Osteocyte (in vitro differentiated cells): ENCODE measurements around the gene MBP. TPM values are rescaled to one million over a fixed set of nuclear protein-coding genes. Genes with fewer than 3 reads are reported as not detected.
A peak's percentile ranks its signal among the peaks of the same experiment; 100 is the strongest.

ENCODE experiments used
- DNase-seq: peaks from one replicate; pipeline ENCODE4 v3.0.0; 2021; ENCODE audit warnings: mixed read lengths; ENCODE audit not compliant: unreplicated experiment; ENCODE audit errors: extremely low spot score
- H3K27ac Mint-ChIP-seq: one replicate; pipeline ENCODE4 v1.8.0; 2021; ENCODE audit warnings: mild to moderate bottlenecking, mixed read lengths; ENCODE audit not compliant: unreplicated experiment
- H3K27me3 Mint-ChIP-seq: one replicate; pipeline ENCODE4 v1.8.0; 2021; ENCODE audit warnings: mixed read lengths; ENCODE audit not compliant: unreplicated experiment
- H3K36me3 Mint-ChIP-seq: one replicate; pipeline ENCODE4 v1.8.0; 2021; ENCODE audit warnings: mixed read lengths; ENCODE audit not compliant: unreplicated experiment
- H3K4me1 Mint-ChIP-seq: one replicate; pipeline ENCODE4 v1.8.0; 2021; ENCODE audit warnings: mixed read lengths; ENCODE audit not compliant: unreplicated experiment
- H3K4me3 Mint-ChIP-seq: one replicate; pipeline ENCODE4 v1.8.0; 2021; ENCODE audit warnings: mild to moderate bottlenecking, moderate library complexity, mixed read lengths; ENCODE audit not compliant: unreplicated experiment
- H3K9me3 Mint-ChIP-seq: one replicate; pipeline ENCODE4 v1.8.0; 2021; ENCODE audit warnings: mixed read lengths; ENCODE audit not compliant: unreplicated experiment
- total RNA-seq: library from RNA; stranded (reverse); gene quantifications from 2 replicates; pipeline ENCODE4 v1.2.1, GENCODE V29; 2021
- TF ChIP-seq, protein P1 (sequence below): fragments of 200-600 bp; sonication (generic); IDR thresholded peaks from 2 replicates; pipeline ENCODE4 v1.5.0; 2021; ENCODE audit warnings: antibody characterized with exemption, mild to moderate bottlenecking, moderate library complexity

MBP gene
- total RNA-seq, 1 donor from 2014 or later, result 18.6 TPM

GRCh38 chr18:77055429-77056300 lies 76.9 kb downstream of the MBP start:
- Mint-ChIP-seq H3K9me3 (no peaks in the 10 kb centered on the region), H3K36me3 (no peaks in the 10 kb centered on the region), H3K4me3 (no peak overlapping the region), H3K27me3 (no peaks in the 10 kb centered on the region), H3K27ac (peak overlapping the region; percentile 87), H3K4me1 (peaks cover 45% of the 10 kb centered on the region)
- TF ChIP-seq, protein P1, sequence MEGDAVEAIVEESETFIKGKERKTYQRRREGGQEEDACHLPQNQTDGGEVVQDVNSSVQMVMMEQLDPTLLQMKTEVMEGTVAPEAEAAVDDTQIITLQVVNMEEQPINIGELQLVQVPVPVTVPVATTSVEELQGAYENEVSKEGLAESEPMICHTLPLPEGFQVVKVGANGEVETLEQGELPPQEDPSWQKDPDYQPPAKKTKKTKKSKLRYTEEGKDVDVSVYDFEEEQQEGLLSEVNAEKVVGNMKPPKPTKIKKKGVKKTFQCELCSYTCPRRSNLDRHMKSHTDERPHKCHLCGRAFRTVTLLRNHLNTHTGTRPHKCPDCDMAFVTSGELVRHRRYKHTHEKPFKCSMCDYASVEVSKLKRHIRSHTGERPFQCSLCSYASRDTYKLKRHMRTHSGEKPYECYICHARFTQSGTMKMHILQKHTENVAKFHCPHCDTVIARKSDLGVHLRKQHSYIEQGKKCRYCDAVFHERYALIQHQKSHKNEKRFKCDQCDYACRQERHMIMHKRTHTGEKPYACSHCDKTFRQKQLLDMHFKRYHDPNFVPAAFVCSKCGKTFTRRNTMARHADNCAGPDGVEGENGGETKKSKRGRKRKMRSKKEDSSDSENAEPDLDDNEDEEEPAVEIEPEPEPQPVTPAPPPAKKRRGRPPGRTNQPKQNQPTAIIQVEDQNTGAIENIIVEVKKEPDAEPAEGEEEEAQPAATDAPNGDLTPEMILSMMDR, result no peak
- DNase-seq, result no peak

DNA sequence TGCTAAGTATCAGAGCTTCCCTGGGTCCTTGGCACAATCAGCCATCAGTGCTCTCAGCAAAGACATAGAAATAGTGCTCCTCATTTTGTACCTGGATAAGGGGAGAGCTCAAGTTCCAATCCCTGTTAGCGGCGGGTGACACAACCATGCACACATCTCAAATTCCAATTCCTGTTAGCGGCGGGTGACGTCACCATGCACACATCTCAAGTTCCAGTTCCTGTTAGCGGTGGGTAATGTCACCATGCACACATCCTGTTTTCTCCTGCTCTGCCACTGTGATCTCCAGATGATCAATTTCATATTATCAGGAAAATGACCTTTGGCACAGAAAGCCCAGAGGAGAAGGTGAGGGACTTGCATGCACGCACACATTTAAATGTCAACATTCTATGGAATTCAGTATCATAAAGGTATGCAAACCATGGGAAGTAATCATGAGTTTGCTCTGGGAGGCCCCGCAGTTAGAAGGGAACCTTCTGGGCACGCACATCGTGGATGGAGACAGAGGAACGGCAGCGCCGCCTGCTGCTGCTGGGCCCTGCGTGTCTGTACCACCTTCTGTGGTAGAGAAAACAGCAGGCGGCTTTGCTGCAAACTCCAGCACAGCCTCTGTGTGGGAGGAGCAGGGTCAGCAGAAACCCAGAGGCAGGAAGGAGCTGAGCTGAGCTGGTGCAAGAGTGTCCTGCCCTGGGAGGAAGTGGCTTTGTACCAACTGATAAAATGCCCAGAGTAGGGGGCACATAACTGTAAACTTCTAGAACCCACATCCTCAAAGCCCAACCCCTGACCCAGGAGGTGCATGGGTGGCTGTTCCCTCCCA lies 77.8 kb downstream of the MBP start:
- Mint-ChIP-seq H3K4me1 (peaks cover 44% of the 10 kb centered on the region), H3K9me3 (no peaks in the 10 kb centered on the region), H3K27me3 (no peaks in the 10 kb centered on the region), H3K36me3 (no peaks in the 10 kb centered on the region), H3K27ac (peak overlapping the region; percentile 87), H3K4me3 (peak overlapping the region; percentile 24)
- TF ChIP-seq, protein P1, result peak; percentile 92
- DNase-seq, result peak; percentile 96

- DNase-seq, result no peak
- no peaks in the 10 kb centered on the region for H3K27me3 Mint-ChIP-seq
- H3K27ac Mint-ChIP-seq, result peak overlapping the region; percentile 87
- TF ChIP-seq, protein P1, result no peak
- H3K4me3 Mint-ChIP-seq, result peak overlapping the region; percentile 24
- no peaks in the 10 kb centered on the region for H3K36me3 Mint-ChIP-seq
- no peaks in the 10 kb centered on the region for H3K9me3 Mint-ChIP-seq
- H3K4me1 Mint-ChIP-seq, result peaks cover 42% of the 10 kb centered on the region
Measured at GRCh38 chr18:77054288-77054605, 78.3 kb downstream of the MBP start.

DNA sequence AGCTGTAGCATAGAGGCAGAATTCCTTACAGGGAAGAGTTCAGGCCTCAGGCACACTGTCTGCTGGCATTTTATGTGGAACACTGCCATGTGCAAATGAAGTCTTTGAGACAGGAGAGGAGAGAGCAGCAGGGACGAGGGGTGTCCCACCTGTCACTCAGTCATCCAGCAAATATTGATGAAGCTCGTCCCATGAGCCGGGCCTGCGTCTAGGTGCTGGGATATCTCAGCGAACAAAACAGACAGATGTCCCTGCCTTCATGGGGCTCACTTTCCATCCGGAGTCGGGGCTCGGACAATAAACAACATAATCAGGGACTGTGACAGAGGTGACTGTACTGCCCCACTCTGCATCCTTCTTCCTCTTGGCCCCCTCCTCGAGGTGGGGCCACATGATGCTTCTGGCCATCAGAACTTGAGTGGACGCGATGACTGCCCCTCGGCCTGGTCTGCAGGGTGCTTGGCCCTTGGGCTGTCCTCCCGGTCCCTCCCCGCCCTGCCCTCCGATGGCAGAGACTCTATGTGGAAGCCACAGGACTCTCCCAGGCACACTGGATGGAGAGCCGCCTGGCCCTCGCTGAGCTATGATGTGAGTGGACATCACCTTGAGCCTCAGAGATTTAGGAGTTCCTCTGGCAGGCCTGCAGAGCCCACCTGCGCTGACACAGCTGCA lies 78.8 kb downstream of the MBP start:
- TF ChIP-seq, protein P1, result no peak
- H3K9me3 Mint-ChIP-seq, result no peaks in the 10 kb centered on the region
- H3K27me3 Mint-ChIP-seq, result no peaks in the 10 kb centered on the region
- DNase-seq, result no peak
- H3K36me3 Mint-ChIP-seq, result no peaks in the 10 kb centered on the region
- peaks cover 42% of the 10 kb centered on the region for H3K4me1 Mint-ChIP-seq
- H3K27ac Mint-ChIP-seq, result peak overlapping the region; percentile 87
- no peak overlapping the region for H3K4me3 Mint-ChIP-seq

DNA sequence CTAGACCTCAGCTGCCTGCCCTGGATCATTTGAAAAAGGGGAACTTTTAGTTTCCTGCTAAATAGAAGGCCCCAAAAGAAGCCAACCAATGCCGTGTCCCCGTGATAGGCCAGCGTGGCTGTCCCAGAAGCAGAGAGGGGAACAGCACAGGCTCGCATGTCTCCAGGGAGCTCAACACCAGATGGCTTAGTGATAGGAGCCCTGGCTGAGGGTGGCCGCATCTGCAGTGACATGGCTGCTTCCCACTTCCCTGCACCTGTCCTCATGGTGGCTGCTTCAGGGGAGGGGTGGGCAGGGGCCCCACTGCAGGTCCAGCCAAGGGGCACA lies 79.6 kb downstream of the MBP start:
- no peaks in the 10 kb centered on the region for H3K9me3 Mint-ChIP-seq
- H3K4me3 Mint-ChIP-seq, result no peak overlapping the region
- H3K27ac Mint-ChIP-seq, result no peak overlapping the region
- TF ChIP-seq, protein P1, result no peak
- H3K36me3 Mint-ChIP-seq, result no peaks in the 10 kb centered on the region
- peaks cover 42% of the 10 kb centered on the region for H3K4me1 Mint-ChIP-seq
- DNase-seq, result no peak
- no peaks in the 10 kb centered on the region for H3K27me3 Mint-ChIP-seq
